ENCODE data around the gene CLDN7. TPM values are rescaled to one million over a fixed set of nuclear protein-coding genes. Genes with fewer than 3 reads are reported as not detected.
A peak's percentile ranks its signal among the peaks of the same experiment; 100 is the strongest.
"Not testable (repeated sequence)": the region's sequence is repeated elsewhere in the genome, so short reads cannot be mapped to it uniquely, and the experiment has no call there.

The CLDN7 gene
- total RNA-seq, 2 donors from 2014 or later = 997 to 1,004 TPM

DNA sequence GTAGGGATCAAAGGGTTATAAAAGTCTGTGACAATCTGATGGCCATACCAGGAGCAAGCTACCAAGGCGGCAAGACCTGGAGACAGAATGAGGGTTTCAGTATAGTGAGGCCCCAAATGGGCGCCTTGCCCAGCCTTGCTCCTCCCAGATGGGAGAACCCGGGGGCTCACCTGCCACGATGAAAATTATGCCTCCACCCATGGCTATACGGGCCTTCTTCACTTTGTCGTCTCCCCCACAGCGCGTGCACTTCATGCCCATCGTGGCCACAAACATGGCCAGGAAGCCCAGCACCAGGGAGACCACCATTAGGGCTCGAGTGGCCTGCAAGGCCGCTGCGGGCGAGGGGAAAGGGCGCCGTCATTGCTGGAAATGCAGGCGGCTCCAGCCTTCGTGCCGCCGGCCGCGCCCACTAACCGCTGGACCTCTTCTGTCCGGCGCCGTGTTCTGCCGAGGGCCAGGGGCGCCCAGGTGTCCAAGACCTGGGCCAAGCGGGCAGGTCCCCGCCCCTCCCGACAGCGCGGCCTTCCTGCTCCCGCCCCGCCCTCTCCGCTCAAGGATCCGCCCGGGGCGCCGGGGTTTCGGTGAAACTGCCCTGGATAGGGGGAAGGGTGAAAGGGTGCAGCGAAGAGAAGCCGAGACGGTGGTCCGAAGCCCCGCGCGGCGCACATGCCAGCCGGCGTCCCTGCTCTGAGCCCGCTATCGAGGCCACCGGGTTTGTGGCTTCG is 1.5 kb downstream of the CLDN7 start:
- intact Hi-C loops (cut with DNase I, micrococcal nuclease) = no loop called here
- peak; percentile 78 to 84 for DNase-seq

DNA sequence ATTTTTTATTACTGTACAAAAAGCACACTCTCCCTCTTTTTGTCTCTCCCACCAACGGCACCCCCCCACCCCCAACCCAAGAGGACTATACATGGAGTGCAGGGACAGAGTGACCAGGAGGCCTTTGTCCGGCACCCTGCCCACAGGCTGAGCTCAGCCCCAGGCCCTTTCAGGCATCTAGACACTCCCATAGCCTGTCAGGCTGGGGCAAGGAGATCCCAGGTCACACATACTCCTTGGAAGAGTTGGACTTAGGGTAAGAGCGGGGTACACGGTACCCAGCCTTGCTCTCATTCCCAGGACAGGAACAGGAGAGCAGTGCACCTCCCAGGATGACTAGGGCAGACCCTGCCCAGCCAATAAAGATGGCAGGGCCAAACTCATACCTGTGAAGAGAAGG is 2.1 kb downstream of the CLDN7 start:
- intact Hi-C loops (cut with DNase I, micrococcal nuclease) = no loop called here
- DNase-seq (no peak), ATAC-seq (no peak)

More for the DNA sequence above, 1.5 kb downstream of the CLDN7 start:
- ATAC-seq = peak; percentile 25

DNA sequence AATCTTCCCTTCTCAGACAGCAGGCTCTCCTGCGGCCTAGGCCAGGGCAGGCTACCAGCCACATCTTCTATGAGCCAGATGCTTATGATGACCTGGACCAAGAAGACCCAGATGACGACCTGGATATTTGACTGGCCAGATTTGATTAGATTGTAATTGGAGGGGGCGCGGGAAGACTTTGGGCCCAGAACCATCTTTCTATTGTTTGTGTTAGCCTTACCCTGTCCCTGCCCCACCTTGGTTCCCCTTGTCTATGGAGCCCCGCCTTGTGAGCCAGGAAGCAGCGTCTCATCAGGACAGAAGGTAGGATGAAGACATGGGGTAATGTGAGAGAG is 2.8 kb downstream of the CLDN7 start:
- intact Hi-C loops (cut with DNase I, micrococcal nuclease) = no loop called here
- no peak for ATAC-seq
- no peak for DNase-seq

DNA sequence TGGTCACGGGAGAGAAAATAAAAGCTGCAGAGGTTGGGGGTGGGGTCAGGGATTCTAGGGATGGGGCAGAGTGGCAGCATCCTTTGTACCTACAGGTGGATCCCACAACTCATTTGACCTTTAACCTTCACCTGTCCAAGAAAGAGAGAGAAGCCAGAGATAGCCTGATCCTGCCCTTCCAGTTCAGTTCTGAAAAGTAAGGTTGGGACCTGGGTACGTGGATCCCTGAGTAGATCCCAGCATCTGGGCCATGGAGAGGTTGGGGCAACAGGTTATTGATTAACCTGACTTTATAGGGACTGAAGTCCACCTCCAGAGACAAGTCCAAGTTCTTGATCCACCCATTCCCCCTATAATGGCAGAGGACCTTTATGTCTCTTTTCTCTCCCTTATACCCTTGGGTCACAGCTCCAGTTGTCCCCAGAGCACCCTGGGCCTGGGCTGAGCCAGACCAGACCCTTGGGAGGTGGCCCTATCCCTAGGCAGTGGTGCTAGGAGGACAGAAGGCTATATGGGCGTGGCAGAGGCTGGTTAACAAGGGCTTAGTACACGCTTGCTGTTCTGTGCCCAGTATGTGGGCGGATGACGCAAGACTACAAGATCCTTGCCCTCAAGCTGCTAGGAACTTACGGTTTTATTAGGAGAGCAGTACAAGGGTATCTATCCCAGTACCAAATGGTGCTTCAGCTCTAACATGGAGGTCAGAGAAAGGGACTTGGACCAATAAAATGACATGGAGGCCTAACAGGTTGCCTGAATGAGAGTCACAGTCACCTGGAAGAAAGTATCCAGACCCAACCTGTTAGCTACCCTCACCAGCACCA is 3.3 kb downstream of the CLDN7 start:
- ATAC-seq (peak; percentile 37), DNase-seq (peak; percentile 77 to 92)
- intact Hi-C loops (cut with DNase I, micrococcal nuclease) = no loop called here

DNA sequence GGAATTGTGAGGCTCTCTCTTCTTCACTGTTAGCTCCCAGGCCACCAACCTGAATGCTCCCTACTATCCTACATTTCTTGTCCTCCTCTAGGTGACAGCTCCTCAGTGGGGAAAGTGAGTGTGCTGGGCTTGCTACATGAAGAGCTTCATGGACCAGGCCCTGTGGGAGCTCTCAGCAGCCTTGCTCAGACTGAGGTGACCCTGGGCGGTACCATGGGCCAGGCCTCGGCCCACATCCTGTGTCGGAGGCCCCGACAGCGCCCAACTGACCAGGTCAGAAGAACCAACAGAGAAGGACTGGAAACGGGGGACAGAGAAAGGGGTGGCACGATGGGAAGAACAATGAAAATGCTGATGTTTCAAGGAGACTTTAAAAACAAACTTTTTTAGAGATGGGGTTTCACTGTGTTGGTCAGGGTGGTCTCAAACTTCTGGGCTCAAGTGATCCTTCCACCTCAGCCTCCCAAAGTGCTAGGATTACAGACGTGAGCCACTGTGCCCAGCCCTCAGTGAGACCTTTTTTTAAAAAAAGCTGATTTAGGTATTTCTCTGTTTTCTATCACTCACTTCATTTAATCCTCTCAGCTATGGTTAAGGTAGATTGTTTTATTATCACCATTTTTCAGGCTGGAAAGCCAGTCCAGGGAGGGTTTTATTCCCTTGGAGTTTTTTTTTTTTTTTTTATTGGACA is 5.4 kb downstream of the CLDN7 start:
- intact Hi-C loops (cut with DNase I, micrococcal nuclease) = no loop called here
- peak in 1 of 2 donors; percentile 35 for DNase-seq
- ATAC-seq = no peak

DNA sequence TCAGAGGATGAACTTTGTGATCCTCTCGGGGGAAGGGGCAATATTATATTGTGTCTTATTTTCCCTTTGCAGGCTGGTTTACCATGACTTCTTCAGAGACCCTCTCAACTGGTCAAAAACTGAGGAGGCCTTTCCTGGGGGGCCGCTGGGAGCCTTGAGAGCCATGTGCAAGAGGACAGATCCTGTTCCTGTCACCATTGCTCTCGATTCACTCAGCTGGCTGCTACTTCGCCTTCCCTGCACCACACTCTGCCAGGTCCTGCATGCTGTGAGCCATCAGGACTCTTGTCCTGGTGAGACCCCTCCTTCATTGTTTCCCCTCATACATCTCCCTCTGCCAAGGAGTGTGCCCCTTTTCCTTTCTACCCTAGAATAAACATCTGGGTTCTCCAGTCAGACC is 7.8 kb downstream of the CLDN7 start:
- intact Hi-C loops (cut with DNase I, micrococcal nuclease) = no loop called here
- no peak for ATAC-seq

DNA sequence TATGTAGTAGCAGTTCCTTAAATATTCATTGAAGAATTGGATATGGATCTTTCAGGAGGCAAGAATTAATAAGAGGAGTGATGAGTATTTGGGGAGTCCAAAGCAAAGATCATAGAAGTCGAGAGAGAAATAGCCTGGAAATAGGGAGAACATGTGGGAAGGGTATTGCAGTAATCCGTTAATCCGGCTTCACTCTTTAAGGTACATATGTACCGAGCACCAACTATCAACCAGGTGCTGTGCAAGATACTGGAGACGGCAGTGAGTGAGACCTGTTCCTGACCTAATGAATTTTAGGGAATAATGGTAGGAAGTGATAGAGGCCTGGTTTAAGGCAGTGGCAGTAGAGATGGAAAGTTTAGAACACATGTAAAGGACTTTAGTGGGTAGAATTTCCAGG is 9.2 kb downstream of the CLDN7 start:
- DNase-seq (no peak), ATAC-seq (no peak)
- intact Hi-C loops (cut with DNase I, micrococcal nuclease) = no loop called here

More for the DNA sequence above, 7.8 kb downstream of the CLDN7 start:
- no peak for DNase-seq

DNA sequence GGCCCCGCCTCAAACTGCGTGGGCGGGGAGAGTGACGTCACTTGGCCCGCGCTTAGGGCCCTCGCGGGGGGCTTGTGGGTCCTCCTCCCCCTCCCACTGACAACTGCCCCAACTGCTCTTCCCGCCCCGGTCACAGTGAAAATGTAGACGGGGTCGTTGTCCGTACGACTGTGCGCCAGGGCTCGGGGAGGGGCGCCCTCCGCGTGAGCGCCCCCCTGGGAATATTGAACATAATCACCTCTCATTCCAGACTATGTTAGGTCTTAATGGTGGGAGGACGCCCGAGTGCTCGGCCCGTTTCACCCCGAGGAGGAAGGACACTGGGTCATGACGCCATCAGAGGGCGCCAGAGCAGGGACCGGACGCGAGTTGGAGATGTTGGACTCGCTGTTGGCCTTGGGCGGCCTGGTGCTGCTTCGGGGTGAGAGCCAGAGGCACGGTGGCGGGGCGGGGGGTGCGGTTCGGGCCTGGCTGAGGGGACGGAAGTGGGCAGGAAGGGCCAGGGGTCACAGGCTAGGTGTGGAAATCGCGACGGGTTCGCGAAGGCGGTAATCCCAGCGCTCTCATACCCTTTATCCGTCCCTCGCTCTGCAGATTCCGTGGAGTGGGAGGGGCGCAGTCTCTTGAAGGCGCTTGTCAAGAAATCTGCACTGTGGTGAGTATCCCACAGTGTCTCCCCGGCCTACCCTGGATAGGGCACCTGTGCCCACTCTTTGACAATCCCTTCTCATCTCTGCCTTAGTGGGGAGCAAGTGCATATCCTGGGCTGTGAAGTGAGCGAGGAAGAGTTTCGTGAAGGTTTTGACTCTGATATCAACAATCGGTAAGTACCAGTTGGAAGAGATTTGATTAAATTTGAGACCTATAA is 9.9 kb downstream of the CLDN7 start, which contains the start of gene ELP5:
Gene ELP5 (plus strand): TSS at position 40 of the 868 bp plus-strand sequence. CDS start 336 bp downstream, at position 376.
- DNase-seq = peak; percentile 96 to 97
- intact Hi-C loops (cut with DNase I, micrococcal nuclease) = no loop called here
- ATAC-seq = peak; percentile 65

DNA sequence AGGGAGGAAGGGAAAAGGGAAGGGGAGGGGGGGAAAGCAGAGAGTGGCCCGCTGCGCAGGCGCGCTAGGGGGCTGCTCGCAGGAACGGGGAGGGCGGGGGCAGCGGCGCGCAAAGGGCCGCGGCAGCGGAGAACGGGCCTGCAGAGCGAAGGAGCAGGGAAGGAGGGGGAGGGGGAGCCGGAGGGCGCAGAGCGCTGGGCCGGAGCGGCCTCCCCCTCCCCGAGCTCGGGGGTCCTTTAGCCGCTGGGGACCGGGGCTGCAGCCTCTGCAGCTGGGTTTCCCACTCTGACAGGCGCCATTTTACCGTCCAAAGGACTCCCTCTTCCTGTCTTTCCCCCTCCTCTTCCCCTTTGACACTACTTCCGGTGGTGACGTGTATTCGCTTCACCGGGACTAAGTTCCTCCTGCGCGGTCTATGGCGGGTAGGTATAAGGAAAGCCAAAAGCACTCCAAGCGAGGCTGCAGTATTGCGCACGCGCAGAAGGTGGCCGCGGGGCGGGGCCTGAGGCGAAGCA is 10.6 kb downstream of the CLDN7 start, which contains the start of gene CTDNEP1:
Gene CTDNEP1 (minus strand): TSS at position 74 of the 515 bp plus-strand sequence. CDS start 438 bp downstream, outside the sequence.
- peak; percentile 97 to 99 for DNase-seq
- intact Hi-C loops (cut with DNase I, micrococcal nuclease) = no loop called here
- ATAC-seq = peak; percentile 76

DNA sequence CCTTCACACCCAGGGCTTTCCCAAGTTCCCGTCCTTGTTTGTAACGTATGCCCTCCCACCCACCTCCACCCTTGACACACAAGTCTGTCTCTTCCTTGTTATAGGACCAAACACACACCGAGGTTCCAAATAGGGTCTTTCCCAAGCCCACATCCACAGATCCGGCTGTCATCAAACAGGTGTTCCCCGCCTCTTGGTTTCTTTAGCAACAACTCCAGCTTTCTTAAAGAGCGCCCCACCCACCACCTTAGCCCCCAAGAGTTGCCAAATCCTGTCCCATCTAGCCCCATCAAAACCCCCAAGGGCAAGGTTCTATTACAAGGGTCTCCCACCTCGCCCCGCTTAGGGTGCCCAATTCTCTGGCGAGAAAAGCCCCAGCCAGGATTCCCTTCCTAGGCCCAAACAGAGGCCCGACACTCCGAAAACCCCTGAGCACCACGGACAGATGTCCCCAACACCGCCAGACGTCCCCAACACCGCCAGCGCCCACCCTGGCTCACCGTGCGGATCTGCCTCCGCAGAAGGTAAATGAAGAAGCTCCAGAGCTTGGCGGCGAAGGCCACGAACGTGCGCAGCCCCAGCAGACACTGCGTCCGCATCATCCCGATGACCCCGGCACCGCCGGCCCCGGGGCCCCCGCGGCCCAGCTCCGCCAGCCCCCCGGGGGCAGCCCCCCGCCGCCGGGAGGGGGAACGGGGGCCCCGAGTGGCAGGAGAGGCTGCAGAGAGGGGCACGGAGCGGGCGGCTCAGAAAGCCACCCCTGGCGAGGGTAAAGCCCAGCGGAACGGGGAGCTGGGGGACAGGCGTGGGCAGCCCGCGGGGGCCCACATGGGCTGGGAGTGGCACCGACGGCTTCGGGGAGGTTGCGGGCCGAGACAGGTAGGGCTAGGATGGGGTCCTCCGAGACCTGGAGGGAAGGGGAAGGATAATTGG is 11.3 kb downstream of the CLDN7 start:
- intact Hi-C loops (cut with DNase I, micrococcal nuclease) = no loop called here
- DNase-seq = peak in 1 of 2 donors; percentile 30
- ATAC-seq = no peak

DNA sequence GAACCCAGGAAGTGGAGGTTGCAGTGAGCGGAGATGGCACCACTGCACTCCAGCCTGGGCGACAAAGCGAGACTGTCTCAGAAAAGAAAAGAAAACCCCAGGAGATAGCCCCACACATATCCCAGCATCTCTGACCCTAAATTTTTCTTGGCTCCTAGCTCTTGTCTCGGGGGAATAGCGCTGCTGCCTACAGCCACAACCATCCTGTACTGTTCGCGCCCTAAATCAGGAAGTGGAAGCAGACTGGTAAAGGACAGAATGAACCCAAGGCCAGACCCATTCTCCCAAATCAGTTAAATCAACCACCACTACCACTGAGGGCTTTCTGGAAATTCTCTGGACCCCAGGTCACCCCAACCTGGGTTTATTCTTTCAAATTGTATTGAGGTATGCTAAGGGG is 12.4 kb downstream of the CLDN7 start:
- ATAC-seq (no peak), DNase-seq (no peak)
- intact Hi-C loops (cut with DNase I, micrococcal nuclease) = no loop called here

DNA sequence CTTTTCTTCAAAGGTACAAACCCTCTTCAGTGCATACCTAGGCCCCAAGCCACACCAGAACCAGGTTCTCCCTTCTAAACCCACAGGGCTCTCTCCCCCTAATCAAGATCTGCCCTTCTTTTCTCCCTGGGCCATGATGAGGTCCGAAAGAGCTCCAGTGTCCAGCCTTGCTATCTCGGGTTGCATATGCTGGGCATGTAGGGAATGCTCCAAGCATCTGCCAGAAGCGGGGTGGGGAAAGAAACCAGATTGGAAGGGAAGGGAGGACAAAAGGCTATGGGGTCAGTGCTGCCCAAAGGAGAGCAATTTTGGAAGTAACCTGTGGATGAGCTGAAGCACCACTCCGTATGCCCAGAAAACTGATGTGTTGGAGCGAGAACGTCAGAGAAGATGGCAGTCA is 13.1 kb downstream of the CLDN7 start:
- intact Hi-C loops (cut with DNase I, micrococcal nuclease) = no loop called here
- ATAC-seq (no peak), DNase-seq (no peak)

DNA sequence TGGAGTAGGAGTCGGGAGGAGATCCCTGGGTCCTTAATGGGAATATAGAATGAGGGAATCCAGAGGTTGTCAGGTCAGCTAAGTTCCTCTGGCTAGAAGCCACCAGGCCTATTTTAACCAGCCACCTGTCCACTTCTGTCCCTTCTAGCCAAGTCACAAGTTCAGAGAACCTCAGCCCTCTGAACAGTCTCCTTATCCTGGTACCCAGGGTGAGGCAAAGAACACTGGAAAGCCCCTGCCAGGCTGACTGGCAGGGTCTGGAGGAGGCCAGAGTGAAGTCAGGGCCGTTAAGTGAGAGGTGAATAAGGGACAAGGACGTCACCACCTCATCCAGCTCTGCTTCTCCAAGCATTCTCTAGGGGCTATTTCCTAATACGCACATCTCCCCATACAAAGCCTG is 13.5 kb downstream of the CLDN7 start:
- no peak for DNase-seq
- intact Hi-C loops (cut with DNase I, micrococcal nuclease) = no loop called here
- no peak for ATAC-seq

DNA sequence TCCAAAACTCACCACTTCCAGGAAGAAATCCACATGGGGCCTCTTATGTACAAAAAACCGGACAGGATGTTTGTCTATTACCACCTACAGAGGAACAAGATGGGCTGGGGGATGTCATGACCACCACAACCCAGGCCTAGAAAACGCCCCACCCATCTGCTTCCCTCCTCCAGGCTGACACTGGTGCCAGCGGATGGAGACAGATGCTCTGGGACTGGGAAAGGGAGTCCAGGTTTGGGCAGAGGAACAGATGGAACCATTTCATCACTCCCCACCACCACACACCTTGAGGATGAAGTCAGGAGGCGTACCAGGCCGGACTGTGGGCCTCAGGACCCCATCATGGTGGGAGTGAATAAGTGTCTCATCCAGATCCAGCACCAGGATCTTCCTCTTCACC is 15.5 kb downstream of the CLDN7 start:
- no peak for DNase-seq
- intact Hi-C loops (cut with DNase I, micrococcal nuclease) = no loop called here

DNA sequence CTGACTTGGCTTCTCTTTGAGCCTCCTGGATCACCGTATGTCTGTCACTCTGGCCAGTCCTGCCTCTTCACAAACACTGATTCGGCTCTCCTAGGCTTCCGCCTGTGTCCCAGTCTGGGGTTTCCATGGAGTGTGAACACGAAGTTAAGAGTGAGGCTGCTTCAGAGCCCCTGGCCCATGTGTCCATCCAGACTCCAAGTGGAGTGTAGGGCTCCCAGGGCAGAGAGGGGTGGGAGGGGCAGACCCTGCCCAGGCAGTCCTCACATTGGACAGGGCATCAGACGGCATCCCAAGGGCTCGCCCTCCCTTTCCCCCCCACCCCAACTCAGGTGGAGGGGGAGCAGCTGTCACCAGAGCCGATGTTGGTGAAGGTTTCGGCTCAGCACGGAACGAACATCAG is 18.4 kb downstream of the CLDN7 start:
- intact Hi-C loops (cut with DNase I, micrococcal nuclease); ATAC-seq; DNase-seq: not testable (repeated sequence)

More for the DNA sequence above, 15.5 kb downstream of the CLDN7 start:
- no peak for ATAC-seq

DNA sequence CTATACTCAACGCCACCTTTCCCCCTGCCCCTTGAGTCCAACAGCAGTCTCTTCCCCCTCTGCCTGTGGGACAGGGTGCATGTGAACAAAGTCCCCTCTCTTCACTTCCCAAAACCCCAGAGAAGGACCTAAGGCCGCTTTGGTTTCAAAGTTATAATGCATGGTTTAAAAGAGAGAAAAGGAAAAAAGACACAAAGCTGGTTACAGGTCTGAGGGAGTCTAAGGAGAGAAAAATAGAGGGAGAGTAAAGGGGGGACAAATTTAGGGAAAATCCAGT is 18.9 kb downstream of the CLDN7 start:
- no peak for ATAC-seq
- intact Hi-C loops (cut with DNase I, micrococcal nuclease) = no loop called here

DNA sequence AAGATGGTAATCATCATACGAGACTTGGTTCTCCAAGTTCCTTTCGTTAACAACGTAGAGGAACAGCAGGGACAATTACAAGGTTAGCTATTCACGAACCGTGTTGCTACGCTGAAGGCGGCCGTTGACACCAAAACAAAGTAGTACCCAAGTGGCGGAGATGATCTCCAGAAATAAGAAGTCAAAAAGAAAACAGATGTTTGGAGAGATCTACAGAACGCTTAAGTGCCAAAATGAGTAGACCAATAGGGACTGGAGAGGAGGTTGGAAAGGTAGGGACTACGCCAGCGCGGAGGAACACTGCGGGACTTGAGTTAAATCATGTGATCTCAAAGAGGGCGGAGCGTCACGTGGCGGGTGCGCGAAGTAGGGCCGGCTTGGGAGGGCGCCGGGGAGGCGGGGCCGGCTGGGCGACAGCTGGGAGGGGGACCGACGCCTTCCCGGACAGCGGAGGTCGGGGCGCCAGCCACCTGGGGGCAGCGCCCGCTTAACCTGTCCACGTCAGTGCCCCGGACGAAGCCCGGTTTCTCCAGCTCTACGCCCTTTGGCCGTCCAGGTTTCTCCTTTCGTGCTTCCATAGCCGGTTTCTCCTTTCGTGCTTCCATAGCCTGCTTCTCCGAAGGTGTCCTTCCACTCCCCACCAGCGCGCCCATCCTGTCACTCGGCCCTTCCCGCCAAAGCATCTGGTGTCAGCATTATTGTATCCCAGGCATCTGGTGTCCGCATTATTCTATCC is 19.4 kb downstream of the CLDN7 start:
- DNase-seq = peak; percentile 96 to 99
- intact Hi-C loops (cut with DNase I, micrococcal nuclease) = no loop called here
- peak; percentile 59 for ATAC-seq

More for the DNA sequence above, 18.9 kb downstream of the CLDN7 start:
- no peak for DNase-seq
